K562 (cell line): Measurements from ENCODE around the gene CCL27. TPM values are rescaled to one million over a fixed set of nuclear protein-coding genes. Genes with fewer than 3 reads are reported as not detected.

ENCODE experiments used
- ARID1B ChIP-seq: fragments of 450-650 bp; IDR thresholded peaks from 2 replicates; pipeline ENCODE4 v1.6.1; 2016; ENCODE audit warnings: antibody characterized with exemption, mild to moderate bottlenecking, inconsistent platforms
- CCNT2 ChIP-seq: IDR thresholded peaks from 2 replicates; pipeline ENCODE4 v1.6.1; 2011; ENCODE audit warnings: borderline replicate concordance, low read depth, mild to moderate bottlenecking, moderate library complexity, mixed read lengths, low read length; ENCODE audit not compliant: insufficient read length; ENCODE audit errors: extremely low read depth
- HOXB6 ChIP-seq: fragments of 250-450 bp; sonication (Bioruptor Pico); IDR thresholded peaks from 2 replicates; pipeline ENCODE4 v1.5.1; 2022; ENCODE audit warnings: mild to moderate bottlenecking, borderline replicate concordance
- RBM14 ChIP-seq: fragments of 200-400 bp; formaldehyde crosslinking; IDR thresholded peaks from 2 replicates; pipeline ENCODE4 v1.6.1; 2018; ENCODE audit warnings: low read depth, mild to moderate bottlenecking, low read length, moderate library complexity, borderline replicate concordance; ENCODE audit not compliant: insufficient read depth
- RFX5 ChIP-seq: IDR thresholded peaks from 2 replicates; pipeline ENCODE4 v1.6.1; 2011; ENCODE audit warnings: low read depth, mild to moderate bottlenecking, improper control_type of control experiment, low read length
- SP1 ChIP-seq: sonication (generic); formaldehyde crosslinking; IDR thresholded peaks from 2 replicates; pipeline ENCODE4 v1.8.1; 2022; ENCODE audit warnings: mild to moderate bottlenecking, missing genetic modification reagents
- WHSC1 ChIP-seq: IDR thresholded peaks from one replicate; pipeline ENCODE4 v1.6.1; 2012; ENCODE audit warnings: low read length, control low read depth, inconsistent platforms
- ZNF324 ChIP-seq: fragments of 250-450 bp; sonication (Bioruptor Pico); IDR thresholded peaks from 2 replicates; pipeline ENCODE4 v1.4.0; 2020; ENCODE audit warnings: mild to moderate bottlenecking
- polyA plus RNA-seq, 8 experiments: library from polyadenylated mRNA; depleted of rRNA in 4 of 8; stranded (reverse) in 5 of 8; unstranded in 3 of 8; fragments of >200 nt; fragmentation: Nextera tagmentation in 2 of 8; fragmentation: Illumina TruSeq in 1 of 8; extraction: Ambion mirVana in 2 of 8; extraction: Trizol in 1 of 8; gene quantifications; 2 replicates each; pipeline versions ENCODE4 v1.2.1 to v1.2.3, GENCODE V29; 2011 to 2014; ENCODE audit warnings: inconsistent platforms in 1 of 8, missing spikeins in 1 of 8
- total RNA-seq, 7 experiments: library from RNA; depleted of rRNA in 6 of 7; stranded (reverse); fragments of >200 nt in 6 of 7; fragmentation: Illumina TruSeq in 2 of 7; extraction: Trizol in 2 of 7; gene quantifications; 2 replicates each; pipeline versions ENCODE4 v1.2.1 to v1.2.3, GENCODE V29; 2011 to 2021; ENCODE audit warnings: low replicate concordance in 1 of 7
- TF ChIP-seq, protein P1 (sequence below): fragments of 200-600 bp; sonication (generic); IDR thresholded peaks from one replicate; pipeline ENCODE4 v1.6.1; 2012; ENCODE audit warnings: mild to moderate bottlenecking, low read depth, low read length, inconsistent platforms

CCL27 gene
- total and polyA plus RNA-seq, 9 of the 15 experiments (the other 6 are each of a cell fraction or from before 2014, with no cell fraction given), result 0.10 to 0.53 (median 0.27) TPM; not detected in 5

DNA sequence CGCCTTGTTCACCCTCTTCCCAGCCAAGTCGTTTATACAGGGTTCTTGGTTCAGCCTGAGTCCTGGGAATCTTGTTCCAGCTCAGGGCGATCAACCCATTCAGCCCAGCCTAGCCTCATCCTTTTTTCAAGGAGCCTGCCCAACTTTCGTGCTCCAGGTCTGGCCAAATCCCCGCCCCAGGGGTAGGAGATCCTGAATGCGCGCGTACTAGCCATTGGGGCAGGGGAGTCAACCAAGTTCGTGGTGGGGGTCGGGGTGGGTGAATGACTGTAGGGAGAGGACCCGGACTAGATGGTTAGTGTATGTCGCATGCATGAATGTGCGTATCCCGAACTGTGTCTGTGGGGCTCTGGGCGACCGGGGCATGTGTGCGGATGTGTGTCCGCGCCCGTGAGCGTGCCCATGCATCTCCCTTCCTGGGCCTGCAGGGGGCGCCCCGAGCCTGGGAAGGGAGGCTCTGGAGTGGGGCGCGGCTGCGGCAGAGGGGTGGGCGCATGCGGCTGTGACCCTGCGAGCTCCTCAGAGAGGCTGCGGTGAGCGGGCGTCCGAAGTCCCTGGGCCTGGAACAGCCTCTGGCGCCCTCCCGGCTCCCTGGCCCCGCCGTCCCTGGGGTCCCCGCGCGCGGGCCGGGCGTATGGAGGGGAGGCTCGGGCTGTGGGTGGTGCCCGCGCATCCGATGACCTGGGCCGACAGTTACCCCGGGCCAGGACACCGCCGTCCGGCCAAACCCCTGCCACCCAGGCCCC, 38.7 kb upstream of the CCL27 start (continued):
- TF ChIP-seq, protein P1, sequence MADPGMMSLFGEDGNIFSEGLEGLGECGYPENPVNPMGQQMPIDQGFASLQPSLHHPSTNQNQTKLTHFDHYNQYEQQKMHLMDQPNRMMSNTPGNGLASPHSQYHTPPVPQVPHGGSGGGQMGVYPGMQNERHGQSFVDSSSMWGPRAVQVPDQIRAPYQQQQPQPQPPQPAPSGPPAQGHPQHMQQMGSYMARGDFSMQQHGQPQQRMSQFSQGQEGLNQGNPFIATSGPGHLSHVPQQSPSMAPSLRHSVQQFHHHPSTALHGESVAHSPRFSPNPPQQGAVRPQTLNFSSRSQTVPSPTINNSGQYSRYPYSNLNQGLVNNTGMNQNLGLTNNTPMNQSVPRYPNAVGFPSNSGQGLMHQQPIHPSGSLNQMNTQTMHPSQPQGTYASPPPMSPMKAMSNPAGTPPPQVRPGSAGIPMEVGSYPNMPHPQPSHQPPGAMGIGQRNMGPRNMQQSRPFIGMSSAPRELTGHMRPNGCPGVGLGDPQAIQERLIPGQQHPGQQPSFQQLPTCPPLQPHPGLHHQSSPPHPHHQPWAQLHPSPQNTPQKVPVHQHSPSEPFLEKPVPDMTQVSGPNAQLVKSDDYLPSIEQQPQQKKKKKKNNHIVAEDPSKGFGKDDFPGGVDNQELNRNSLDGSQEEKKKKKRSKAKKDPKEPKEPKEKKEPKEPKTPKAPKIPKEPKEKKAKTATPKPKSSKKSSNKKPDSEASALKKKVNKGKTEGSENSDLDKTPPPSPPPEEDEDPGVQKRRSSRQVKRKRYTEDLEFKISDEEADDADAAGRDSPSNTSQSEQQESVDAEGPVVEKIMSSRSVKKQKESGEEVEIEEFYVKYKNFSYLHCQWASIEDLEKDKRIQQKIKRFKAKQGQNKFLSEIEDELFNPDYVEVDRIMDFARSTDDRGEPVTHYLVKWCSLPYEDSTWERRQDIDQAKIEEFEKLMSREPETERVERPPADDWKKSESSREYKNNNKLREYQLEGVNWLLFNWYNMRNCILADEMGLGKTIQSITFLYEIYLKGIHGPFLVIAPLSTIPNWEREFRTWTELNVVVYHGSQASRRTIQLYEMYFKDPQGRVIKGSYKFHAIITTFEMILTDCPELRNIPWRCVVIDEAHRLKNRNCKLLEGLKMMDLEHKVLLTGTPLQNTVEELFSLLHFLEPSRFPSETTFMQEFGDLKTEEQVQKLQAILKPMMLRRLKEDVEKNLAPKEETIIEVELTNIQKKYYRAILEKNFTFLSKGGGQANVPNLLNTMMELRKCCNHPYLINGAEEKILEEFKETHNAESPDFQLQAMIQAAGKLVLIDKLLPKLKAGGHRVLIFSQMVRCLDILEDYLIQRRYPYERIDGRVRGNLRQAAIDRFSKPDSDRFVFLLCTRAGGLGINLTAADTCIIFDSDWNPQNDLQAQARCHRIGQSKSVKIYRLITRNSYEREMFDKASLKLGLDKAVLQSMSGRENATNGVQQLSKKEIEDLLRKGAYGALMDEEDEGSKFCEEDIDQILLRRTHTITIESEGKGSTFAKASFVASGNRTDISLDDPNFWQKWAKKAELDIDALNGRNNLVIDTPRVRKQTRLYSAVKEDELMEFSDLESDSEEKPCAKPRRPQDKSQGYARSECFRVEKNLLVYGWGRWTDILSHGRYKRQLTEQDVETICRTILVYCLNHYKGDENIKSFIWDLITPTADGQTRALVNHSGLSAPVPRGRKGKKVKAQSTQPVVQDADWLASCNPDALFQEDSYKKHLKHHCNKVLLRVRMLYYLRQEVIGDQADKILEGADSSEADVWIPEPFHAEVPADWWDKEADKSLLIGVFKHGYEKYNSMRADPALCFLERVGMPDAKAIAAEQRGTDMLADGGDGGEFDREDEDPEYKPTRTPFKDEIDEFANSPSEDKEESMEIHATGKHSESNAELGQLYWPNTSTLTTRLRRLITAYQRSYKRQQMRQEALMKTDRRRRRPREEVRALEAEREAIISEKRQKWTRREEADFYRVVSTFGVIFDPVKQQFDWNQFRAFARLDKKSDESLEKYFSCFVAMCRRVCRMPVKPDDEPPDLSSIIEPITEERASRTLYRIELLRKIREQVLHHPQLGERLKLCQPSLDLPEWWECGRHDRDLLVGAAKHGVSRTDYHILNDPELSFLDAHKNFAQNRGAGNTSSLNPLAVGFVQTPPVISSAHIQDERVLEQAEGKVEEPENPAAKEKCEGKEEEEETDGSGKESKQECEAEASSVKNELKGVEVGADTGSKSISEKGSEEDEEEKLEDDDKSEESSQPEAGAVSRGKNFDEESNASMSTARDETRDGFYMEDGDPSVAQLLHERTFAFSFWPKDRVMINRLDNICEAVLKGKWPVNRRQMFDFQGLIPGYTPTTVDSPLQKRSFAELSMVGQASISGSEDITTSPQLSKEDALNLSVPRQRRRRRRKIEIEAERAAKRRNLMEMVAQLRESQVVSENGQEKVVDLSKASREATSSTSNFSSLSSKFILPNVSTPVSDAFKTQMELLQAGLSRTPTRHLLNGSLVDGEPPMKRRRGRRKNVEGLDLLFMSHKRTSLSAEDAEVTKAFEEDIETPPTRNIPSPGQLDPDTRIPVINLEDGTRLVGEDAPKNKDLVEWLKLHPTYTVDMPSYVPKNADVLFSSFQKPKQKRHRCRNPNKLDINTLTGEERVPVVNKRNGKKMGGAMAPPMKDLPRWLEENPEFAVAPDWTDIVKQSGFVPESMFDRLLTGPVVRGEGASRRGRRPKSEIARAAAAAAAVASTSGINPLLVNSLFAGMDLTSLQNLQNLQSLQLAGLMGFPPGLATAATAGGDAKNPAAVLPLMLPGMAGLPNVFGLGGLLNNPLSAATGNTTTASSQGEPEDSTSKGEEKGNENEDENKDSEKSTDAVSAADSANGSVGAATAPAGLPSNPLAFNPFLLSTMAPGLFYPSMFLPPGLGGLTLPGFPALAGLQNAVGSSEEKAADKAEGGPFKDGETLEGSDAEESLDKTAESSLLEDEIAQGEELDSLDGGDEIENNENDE, result no peak
- TF ChIP-seq RBM14, result no peak
- no peak for TF ChIP-seq WHSC1
- no peak for TF ChIP-seq SP1 (CRISPR knock-in tag)
- TF ChIP-seq CCNT2, result no peak
- TF ChIP-seq HOXB6 (CRISPR knock-in tag), result no peak
- TF ChIP-seq ZNF324 (CRISPR knock-in tag), result no peak
- TF ChIP-seq ARID1B, result no peak
- no peak for TF ChIP-seq RFX5
